Skeletal muscle tissue (tissue), 5 donors: ENCODE results near the gene RBM3. TPM values are rescaled to one million over a fixed set of nuclear protein-coding genes. Genes with fewer than 3 reads are reported as not detected.

Experiments
- H3K27ac ChIP-seq: one replicate; pipeline ENCODE4 v1.7.0; 2013; ENCODE audit warnings: mild to moderate bottlenecking, low read depth, low read length, inconsistent platforms
- H3K27me3 ChIP-seq, 3 donors: one replicate each; pipeline ENCODE4 v1.7.0; 2013; ENCODE audit warnings: low read length in 3 of 3; ENCODE audit not compliant: control insufficient read depth in 3 of 3, insufficient read depth in 3 of 3
- H3K36me3 ChIP-seq, 3 donors: one replicate each; pipeline ENCODE4 v1.7.0; 2013; ENCODE audit warnings: low read length in 3 of 3; ENCODE audit not compliant: control insufficient read depth in 3 of 3, insufficient read depth in 3 of 3
- H3K4me1 ChIP-seq, 3 donors: one replicate each; pipeline ENCODE4 v1.7.0; 2013; ENCODE audit warnings: low read length in 3 of 3, mild to moderate bottlenecking in 3 of 3; ENCODE audit not compliant: control insufficient read depth in 3 of 3, insufficient read depth in 3 of 3
- H3K4me3 ChIP-seq, 3 donors: one replicate each; pipeline ENCODE4 v1.7.0; 2013; ENCODE audit warnings: low read length in 3 of 3
- H3K9ac ChIP-seq, 3 donors: one replicate each; pipeline ENCODE4 v1.7.0; 2013; ENCODE audit warnings: low read length in 3 of 3, mild to moderate bottlenecking in 3 of 3, moderate library complexity in 2 of 3, low read depth in 1 of 3
- H3K9me3 ChIP-seq, 3 donors: one replicate each; pipeline ENCODE4 v1.7.0; 2013; ENCODE audit warnings: low read length in 3 of 3; ENCODE audit not compliant: control insufficient read depth in 3 of 3
- small RNA-seq: library from RNA; depleted of rRNA; stranded (forward); fragments of <200 nt; gene quantifications from one replicate; pipeline ENCODE3, GENCODE V24; 2014
- total RNA-seq: library from RNA; depleted of rRNA; stranded (reverse); fragments of >200 nt; gene quantifications from one replicate; pipeline ENCODE4 v1.2.3, GENCODE V29; 2014
- donor health status: Osteomylitis.

Gene RBM3
- total RNA-seq, 1 donor from 2014 or later: 196 TPM

DNA sequence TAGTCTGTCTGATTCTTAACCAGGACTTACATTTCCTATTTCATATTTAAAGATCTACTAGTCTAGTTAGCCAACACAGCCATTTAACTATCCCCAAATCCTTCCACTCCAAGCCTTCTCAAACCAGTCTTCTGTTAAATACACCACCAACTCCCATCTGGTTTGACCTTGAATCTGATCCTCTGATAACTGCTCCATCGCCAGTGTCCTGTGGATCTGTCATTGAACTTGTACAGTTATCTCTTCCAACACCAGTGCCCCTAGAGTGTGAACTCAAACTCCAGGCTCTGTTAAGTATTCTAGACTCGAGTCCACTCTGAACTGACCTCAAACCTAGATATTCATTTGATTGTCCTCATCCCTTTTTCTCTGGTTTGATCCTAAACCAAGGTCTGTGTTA lies 37.4 kb downstream of the RBM3 start:
- no peaks in the 10 kb centered on the region for H3K9me3 ChIP-seq
- no peaks in the 10 kb centered on the region for H3K4me1 ChIP-seq
- H3K36me3 ChIP-seq: no peaks in the 10 kb centered on the region
- H3K27ac ChIP-seq: no peak overlapping the region
- H3K4me3 ChIP-seq: no peak overlapping the region
- H3K9ac ChIP-seq: no peak overlapping the region
- peaks cover 0 to 4% (median 0%) of the 10 kb centered on the region in 3 donors for H3K27me3 ChIP-seq

DNA sequence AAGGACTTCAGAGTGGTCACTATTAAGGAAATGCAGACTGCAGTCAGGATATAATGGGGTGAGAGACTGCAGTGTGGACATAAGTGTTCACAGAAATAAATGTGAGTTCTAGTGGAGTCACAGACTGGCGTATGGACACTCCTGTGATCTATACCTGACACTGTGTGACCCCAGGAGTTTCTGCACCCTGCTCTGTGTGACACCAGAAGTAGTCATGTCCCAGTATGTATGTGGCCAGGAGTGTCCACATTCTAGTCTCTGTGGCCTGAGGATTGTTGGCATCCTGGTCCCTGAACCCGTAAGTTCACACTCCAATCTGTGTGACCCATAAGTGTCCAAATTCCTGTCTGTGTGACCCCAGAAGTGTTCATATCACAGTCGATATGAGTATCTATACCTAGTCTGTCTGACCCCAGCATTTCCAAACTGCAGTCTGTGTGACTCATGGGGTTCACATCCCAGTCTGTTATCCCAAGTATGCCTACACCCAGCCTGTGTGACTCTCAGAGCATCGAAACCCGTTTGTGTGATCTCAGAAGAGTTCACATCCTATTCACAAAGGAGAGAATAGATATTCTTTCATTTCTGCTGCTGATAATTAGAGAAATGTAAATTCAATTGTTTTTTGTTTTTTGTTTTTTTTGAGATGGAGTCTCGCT lies 39.3 kb downstream of the RBM3 start:
- Histone ChIP-seq H3K9ac (no peak overlapping the region), H3K4me3 (no peak overlapping the region), H3K9me3 (no peaks in the 10 kb centered on the region), H3K4me1 (peaks cover 0 to 4% (median 0%) of the 10 kb centered on the region in 3 donors), H3K27me3 (peaks cover 0 to 9% (median 0%) of the 10 kb centered on the region in 3 donors), H3K27ac (no peak overlapping the region), H3K36me3 (no peaks in the 10 kb centered on the region)

DNA sequence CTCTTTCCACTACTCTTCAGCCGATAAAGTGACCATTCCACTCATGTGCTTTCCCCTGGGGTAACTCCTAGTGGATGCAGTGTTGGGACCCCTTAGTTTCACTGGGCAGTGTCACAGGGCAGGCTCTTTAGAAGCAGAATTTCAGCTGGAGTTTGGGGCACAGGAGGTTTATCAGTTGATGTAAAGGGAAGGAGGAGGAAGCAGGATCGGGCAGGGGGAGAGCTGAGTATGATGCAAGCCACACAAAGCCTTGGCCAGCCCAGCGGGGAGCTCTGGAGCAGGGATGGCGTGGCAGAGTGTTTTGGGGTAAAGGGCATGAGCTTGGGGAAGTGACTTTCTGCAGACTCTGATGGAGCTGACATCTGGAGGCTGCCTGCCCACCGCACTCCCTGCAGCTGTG lies 42.3 kb downstream of the RBM3 start:
- H3K36me3 ChIP-seq: no peaks in the 10 kb centered on the region
- H3K9ac ChIP-seq: no peak overlapping the region
- H3K27ac ChIP-seq: no peak overlapping the region
- peaks cover 0 to 4% (median 0%) of the 10 kb centered on the region in 3 donors for H3K4me1 ChIP-seq
- H3K9me3 ChIP-seq: no peaks in the 10 kb centered on the region
- no peak overlapping the region for H3K4me3 ChIP-seq
- H3K27me3 ChIP-seq: peaks cover 0 to 9% (median 0%) of the 10 kb centered on the region in 3 donors

DNA sequence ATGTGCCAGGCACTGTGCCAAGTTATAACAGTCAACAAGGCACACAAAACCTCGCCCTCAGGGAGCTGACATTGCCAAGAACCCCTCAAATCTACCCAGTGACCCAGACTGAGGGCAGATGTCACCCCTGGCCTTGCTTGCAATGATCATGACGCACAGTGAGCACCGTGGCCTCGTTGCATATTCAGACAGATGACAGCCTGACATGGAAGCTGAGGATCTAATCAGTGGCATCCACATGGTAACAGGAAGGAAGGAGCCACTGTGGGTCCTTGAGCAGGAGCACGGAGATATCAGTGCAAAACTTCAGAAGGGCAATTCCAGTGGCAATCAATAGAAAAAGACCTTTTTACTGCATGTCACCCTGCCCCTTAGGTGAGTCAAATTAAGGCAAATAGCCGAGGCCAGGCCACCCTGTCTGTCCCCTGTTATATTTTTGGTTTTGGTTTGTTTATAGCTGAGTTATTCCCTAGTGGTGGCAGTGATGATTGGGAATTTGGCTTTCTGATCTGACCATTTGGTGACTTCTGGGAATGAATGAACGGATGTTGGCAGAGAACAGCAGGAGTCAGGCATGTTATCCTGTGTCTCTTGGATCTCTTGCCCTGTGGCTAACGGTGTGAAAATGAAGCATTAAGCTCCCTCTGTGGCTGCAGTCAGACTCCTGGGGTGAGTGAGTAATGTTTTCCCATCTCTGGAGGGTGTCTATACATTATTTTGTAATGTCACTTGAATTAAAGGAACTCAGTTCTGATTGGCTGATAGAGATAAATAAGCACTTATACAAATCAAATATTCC lies 43.5 kb downstream of the RBM3 start:
- H3K27ac ChIP-seq: no peak overlapping the region
- no peak overlapping the region for H3K9ac ChIP-seq
- H3K36me3 ChIP-seq: no peaks in the 10 kb centered on the region
- peaks cover 0 to 4% (median 0%) of the 10 kb centered on the region in 3 donors for H3K4me1 ChIP-seq
- no peak overlapping the region for H3K4me3 ChIP-seq
- H3K9me3 ChIP-seq: no peaks in the 10 kb centered on the region
- peaks cover 0 to 9% (median 0%) of the 10 kb centered on the region in 3 donors for H3K27me3 ChIP-seq

DNA sequence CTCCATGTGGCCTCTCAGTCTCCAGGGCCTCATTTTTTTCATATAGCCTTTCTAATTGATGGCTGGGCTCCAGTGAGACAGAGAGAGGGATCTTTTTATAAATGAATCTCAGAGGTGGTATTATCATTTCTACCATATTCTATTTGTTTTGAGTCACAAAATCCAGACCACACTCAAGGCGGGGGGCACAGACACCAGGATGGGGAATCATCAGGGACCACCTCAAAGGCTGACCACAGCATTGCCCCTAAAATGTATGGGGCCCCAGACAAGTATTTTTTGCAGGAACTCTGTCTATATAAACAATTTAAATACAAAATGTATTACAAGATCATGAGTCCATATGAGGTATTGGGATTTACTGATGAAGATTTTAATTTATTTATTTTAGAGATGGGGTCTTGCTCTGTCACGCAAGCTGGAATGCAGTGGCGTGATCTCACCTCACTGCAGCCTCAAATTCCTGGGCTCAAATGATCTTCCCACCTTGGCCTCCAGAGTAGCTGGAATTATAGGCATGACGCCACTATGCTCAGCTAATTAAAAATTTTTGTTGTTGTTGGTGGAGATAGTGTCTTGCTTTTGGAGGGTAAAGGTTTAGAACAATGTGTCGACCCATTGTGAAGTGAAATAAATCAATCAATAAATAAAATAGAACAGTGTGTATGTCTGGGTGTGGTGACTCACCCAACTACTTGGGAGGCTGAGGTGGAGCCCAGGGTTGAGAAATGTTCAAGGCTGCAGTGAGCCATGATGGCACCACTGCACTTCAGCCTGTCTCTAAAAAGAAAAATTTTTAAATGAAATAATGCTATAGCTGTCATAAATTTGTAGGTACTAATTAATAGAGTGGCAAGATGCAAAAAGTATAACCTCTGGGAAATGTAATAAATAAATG lies 52.4 kb downstream of the RBM3 start:
- no peak overlapping the region for H3K27ac ChIP-seq
- no peaks in the 10 kb centered on the region for H3K36me3 ChIP-seq
- no peak overlapping the region for H3K9ac ChIP-seq
- H3K27me3 ChIP-seq: no peaks in the 10 kb centered on the region
- no peak overlapping the region for H3K4me3 ChIP-seq
- H3K4me1 ChIP-seq: peaks cover 0 to 3% (median 1%) of the 10 kb centered on the region in 3 donors
- no peaks in the 10 kb centered on the region for H3K9me3 ChIP-seq

Small RNA genes within 50 kb of the gene (small RNA-seq; reads per million reads assigned to genes)
- gene MRPL32P1: not detected

Other genes starting within 250 kb of the RBM3 start
- not detected for gene SSX3, start 217.8 kb upstream of the RBM3 start, total RNA-seq
- gene SSX4, start 190.9 kb upstream of the RBM3 start, total RNA-seq: not detected
- gene SSX4B, start 162.5 kb upstream of the RBM3 start, total RNA-seq: not detected
- 6.3 TPM for gene SLC38A5, start 104.2 kb upstream of the RBM3 start, total RNA-seq
- gene FTSJ1, start 98.3 kb upstream of the RBM3 start, total RNA-seq: 20.9 TPM
- 1.0 TPM for gene PORCN, start 65.5 kb upstream of the RBM3 start, total RNA-seq
- gene EBP, start 52.7 kb upstream of the RBM3 start, total RNA-seq: 21.4 TPM
- 2.1 TPM for gene TBC1D25, start 34.8 kb upstream of the RBM3 start, total RNA-seq
- gene WDR13, start 23.0 kb downstream of the RBM3 start, total RNA-seq: 50.6 TPM
- gene WAS, start 109.3 kb downstream of the RBM3 start, total RNA-seq: 1.0 TPM
- gene SUV39H1, start 122.2 kb downstream of the RBM3 start, total RNA-seq: 2.6 TPM
- not detected for gene GLOD5, start 187.3 kb downstream of the RBM3 start, total RNA-seq
- 1.6 TPM for gene GATA1, start 212.1 kb downstream of the RBM3 start, total RNA-seq
- gene HDAC6, start 227.6 kb downstream of the RBM3 start, total RNA-seq: 79.3 TPM